ENCODE data around the gene RIN2.

The RIN2 gene

GRCh38 chr20:19738951-19739350 is 19.1 kb upstream of the RIN2 start:
- Histone ChIP-seq H3K9me3 (ENCODE audit: insufficient read depth, low read depth, low read length) (no peaks in the 10 kb centered on the region), H3K9me2 (replicated peaks; ENCODE audit: low read depth, low read length) (no peaks in the 10 kb centered on the region), H3K9ac (ENCODE audit: low read depth, low read length, poor library complexity, severe bottlenecking) (no peak overlapping the region), H3K4me2 (ENCODE audit: low read depth, low read length, poor library complexity, severe bottlenecking) (no peak overlapping the region), H3K27me3 (ENCODE audit: insufficient read depth, low read length, poor library complexity, severe bottlenecking) (no peaks in the 10 kb centered on the region), H3K36me3 (ENCODE audit: insufficient read depth, low read length) (no peaks in the 10 kb centered on the region), H3K4me1 (ENCODE audit: insufficient read depth, low read length, poor library complexity, severe bottlenecking) (peaks cover 47% of the 10 kb centered on the region), H4K20me1 (ENCODE audit: insufficient read depth, low read length, poor library complexity, severe bottlenecking) (no peaks in the 10 kb centered on the region), H3K4me3 (ENCODE audit: low read length, poor library complexity, severe bottlenecking) (no peak overlapping the region), H2AFZ (ENCODE audit: low read length) (no peak overlapping the region), H3K79me2 (ENCODE audit: insufficient read depth, low read length) (no peaks in the 10 kb centered on the region), H3F3A (ENCODE audit: low read depth) (no peaks in the 10 kb centered on the region)
- TF ChIP-seq, protein P1, sequence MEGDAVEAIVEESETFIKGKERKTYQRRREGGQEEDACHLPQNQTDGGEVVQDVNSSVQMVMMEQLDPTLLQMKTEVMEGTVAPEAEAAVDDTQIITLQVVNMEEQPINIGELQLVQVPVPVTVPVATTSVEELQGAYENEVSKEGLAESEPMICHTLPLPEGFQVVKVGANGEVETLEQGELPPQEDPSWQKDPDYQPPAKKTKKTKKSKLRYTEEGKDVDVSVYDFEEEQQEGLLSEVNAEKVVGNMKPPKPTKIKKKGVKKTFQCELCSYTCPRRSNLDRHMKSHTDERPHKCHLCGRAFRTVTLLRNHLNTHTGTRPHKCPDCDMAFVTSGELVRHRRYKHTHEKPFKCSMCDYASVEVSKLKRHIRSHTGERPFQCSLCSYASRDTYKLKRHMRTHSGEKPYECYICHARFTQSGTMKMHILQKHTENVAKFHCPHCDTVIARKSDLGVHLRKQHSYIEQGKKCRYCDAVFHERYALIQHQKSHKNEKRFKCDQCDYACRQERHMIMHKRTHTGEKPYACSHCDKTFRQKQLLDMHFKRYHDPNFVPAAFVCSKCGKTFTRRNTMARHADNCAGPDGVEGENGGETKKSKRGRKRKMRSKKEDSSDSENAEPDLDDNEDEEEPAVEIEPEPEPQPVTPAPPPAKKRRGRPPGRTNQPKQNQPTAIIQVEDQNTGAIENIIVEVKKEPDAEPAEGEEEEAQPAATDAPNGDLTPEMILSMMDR (conservative IDR thresholded peaks at IDR 0.05; ENCODE audit: low read length), result no peak
- no peak for TF ChIP-seq EZH2phosphoT487 (IDR thresholded peaks at IDR 0.05; ENCODE audit: borderline replicate concordance)

DNA sequence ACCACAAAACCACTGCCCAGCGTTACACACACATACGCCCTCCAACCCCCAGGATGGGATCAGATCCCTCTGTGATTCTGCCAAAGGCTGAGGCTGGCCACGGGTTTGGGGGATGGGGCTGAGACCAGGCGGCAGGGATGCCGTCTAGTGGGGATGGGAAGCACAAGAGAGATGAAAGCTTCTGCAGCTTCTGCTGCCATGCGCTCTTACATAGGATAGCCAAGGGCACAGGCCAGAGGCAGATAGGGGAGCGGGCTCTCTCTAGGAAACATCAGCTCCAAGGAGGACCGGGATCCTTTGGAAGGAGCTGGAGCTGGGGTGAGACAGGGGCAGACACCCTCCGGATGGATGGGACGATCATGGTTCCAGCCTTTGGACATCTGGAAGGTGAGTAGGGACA is 18.7 kb upstream of the RIN2 start:
- Histone ChIP-seq H3K4me1 (ENCODE audit: insufficient read depth, low read length, poor library complexity, severe bottlenecking) (peaks cover 47% of the 10 kb centered on the region), H3K27me3 (ENCODE audit: insufficient read depth, low read length, poor library complexity, severe bottlenecking) (no peaks in the 10 kb centered on the region), H3K4me2 (ENCODE audit: low read depth, low read length, poor library complexity, severe bottlenecking) (no peak overlapping the region), H3K36me3 (ENCODE audit: insufficient read depth, low read length) (no peaks in the 10 kb centered on the region), H3K79me2 (ENCODE audit: insufficient read depth, low read length) (no peaks in the 10 kb centered on the region), H3F3A (ENCODE audit: low read depth) (no peaks in the 10 kb centered on the region), H4K20me1 (ENCODE audit: insufficient read depth, low read length, poor library complexity, severe bottlenecking) (no peaks in the 10 kb centered on the region), H3K9me3 (ENCODE audit: insufficient read depth, low read depth, low read length) (no peaks in the 10 kb centered on the region), H3K9me2 (replicated peaks; ENCODE audit: low read depth, low read length) (no peaks in the 10 kb centered on the region), H3K4me3 (ENCODE audit: low read length, poor library complexity, severe bottlenecking) (no peak overlapping the region), H3K9ac (ENCODE audit: low read depth, low read length, poor library complexity, severe bottlenecking) (no peak overlapping the region), H2AFZ (ENCODE audit: low read length) (no peak overlapping the region)
- TF ChIP-seq, protein P1 (conservative IDR thresholded peaks at IDR 0.05; ENCODE audit: low read length), result no peak

- Histone ChIP-seq H3K4me1 (ENCODE audit: insufficient read depth, low read length, poor library complexity, severe bottlenecking) (peaks cover 40% of the 10 kb centered on the region), H3K36me3 (ENCODE audit: insufficient read depth, low read length) (no peaks in the 10 kb centered on the region), H2AFZ (ENCODE audit: low read length) (no peak overlapping the region), H3K4me2 (ENCODE audit: low read depth, low read length, poor library complexity, severe bottlenecking) (no peak overlapping the region), H3K4me3 (ENCODE audit: low read length, poor library complexity, severe bottlenecking) (no peak overlapping the region), H3K9me2 (replicated peaks; ENCODE audit: low read depth, low read length) (no peaks in the 10 kb centered on the region), H3K79me2 (ENCODE audit: insufficient read depth, low read length) (no peaks in the 10 kb centered on the region), H4K20me1 (ENCODE audit: insufficient read depth, low read length, poor library complexity, severe bottlenecking) (no peaks in the 10 kb centered on the region), H3K27me3 (ENCODE audit: insufficient read depth, low read length, poor library complexity, severe bottlenecking) (no peaks in the 10 kb centered on the region), H3F3A (ENCODE audit: low read depth) (no peaks in the 10 kb centered on the region), H3K9ac (ENCODE audit: low read depth, low read length, poor library complexity, severe bottlenecking) (no peak overlapping the region), H3K9me3 (ENCODE audit: insufficient read depth, low read depth, low read length) (0 out of 2 replicates have a peak, but pooled peaks cover 3% of the 10 kb centered on the region)
- no peak for TF ChIP-seq EZH2phosphoT487 (IDR thresholded peaks at IDR 0.05; ENCODE audit: borderline replicate concordance)
- TF ChIP-seq, protein P1 (conservative IDR thresholded peaks at IDR 0.05; ENCODE audit: low read length), result no peak
Measured at GRCh38 chr20:19740512-19740911, 17.5 kb upstream of the RIN2 start.
